GM10847 (cell line): Measurements from ENCODE around the gene TMEM117.

Source experiments
- POLR2A ChIP-seq: IDR thresholded peaks from 2 replicates; pipeline ENCODE4 v1.6.1; 2011; ENCODE audit not compliant: insufficient read length; ENCODE audit errors: extremely low read depth

Gene TMEM117

DNA sequence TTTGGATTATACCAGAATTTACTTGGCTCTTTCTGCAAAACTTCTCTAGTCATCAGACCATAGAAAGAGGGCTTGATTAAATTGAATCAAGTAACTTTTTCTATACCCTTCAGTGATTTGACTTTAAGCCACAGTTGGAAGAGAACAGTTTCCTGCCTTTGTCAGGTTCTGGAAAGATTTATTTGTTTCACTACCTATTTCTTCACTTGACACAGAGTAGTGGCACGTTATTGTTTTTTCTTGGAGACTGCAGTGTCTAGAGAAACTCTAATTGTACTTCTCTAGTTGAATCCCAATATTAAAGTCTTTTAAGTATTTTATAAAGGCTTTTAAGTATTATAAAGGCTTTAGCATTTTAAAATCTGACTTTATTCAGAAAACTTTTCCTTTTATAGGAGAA is 138.1 kb downstream of the TMEM117 start:
- no peak for TF ChIP-seq POLR2A

GRCh38 chr12:43976027-43976426 is 140.1 kb downstream of the TMEM117 start:
- no peak for TF ChIP-seq POLR2A

GRCh38 chr12:43978556-43978955 is 142.7 kb downstream of the TMEM117 start:
- no peak for TF ChIP-seq POLR2A

- TF ChIP-seq POLR2A = no peak
Measured at GRCh38 chr12:43979450-43979849, 143.6 kb downstream of the TMEM117 start.

DNA sequence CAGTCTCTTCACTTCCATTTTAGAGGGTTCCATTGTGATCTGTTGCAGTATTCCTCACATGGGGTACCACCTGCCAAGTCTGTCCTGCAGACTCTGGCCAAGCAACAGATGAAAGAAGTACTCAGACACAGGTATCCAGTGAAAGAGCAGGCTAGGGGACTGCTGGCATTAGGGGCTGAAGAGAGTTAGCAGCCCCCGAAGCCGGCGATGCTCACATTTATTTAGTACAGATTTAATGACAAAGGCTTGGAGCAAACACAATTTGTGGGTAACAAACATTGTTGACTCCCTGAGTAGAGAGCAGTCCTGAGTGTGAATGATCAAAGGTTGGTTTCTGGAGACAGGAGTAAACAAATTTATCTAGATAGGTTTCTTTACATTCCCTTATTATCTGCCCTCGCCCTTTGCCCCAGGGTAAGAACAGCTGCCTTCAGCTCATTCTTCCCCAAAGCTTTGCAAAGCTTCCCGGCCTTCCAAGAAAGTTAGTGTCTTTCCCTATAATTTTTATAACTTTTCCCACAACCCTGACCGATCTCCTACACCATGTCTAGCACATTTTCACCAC is 144.8 kb downstream of the TMEM117 start:
- no peak for TF ChIP-seq POLR2A

DNA sequence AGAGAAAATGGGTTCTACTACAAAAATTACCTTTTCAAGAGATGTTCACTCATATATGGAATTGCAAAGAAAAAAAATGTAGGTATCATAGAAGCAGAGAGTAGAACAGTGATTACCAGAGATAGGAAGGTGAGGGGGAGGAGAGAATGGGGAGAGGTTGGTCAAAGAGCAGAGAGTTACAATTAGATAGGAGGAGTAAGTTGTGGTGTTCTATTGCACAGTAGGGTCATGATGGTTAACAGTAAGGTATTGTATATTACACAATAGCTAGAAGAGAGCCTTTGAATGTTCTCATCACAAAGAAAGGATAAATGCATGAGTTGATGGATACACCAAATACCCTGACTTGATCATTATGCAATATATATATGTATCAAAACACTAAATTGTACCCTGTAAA is 145.8 kb downstream of the TMEM117 start:
- no peak for TF ChIP-seq POLR2A

DNA sequence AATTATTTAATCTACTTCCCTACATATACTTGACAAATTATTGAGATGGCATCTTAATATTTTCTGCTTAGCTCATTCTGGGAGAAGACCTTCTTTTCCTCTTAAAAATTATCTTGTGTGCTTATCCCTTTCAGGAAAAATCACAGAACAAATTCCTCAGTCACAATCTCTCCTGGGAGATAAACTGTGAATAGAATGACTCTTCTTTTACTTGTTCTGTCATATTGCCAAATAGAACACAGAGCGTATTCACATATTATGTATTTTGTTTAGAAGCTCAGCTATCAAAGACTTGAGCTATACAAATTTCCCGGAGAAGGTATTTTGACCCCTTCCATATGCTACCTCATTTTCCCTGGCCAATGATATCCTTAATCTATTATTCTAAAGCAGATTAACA is 146.7 kb downstream of the TMEM117 start:
- no peak for TF ChIP-seq POLR2A

DNA sequence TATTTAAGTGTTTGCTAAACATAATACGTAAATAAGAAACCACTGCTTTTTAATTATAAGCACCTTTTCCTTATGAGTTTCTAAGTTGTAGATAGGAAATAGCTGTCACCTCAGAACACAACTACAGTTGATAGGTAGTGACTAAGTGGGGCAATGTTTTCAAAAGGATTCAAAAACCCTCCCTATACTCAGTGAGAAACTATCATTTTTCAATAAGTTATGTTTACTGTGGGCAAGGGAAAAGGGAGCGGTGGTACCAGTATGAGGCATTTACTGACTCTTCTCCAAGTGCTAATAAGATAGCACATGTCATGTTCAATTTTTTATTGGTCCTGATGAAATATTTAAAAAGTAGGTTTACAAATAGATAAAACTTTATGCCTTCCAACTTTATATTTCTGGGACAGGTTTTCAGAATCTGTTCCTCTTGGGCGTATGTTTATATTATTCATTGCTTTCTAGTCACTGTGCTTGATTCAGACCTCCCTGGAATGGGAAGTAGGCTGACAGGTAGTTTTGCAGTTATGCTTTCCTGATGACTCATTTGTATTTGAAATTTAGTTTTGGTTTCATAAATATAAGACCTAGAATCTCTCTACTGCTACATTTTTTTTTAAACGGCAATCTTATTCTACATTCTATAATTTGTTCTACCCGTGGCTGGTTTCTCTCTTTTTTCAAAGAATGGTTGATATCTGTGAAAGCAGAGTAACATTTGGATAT is 153.1 kb downstream of the TMEM117 start:
- TF ChIP-seq POLR2A = no peak

DNA sequence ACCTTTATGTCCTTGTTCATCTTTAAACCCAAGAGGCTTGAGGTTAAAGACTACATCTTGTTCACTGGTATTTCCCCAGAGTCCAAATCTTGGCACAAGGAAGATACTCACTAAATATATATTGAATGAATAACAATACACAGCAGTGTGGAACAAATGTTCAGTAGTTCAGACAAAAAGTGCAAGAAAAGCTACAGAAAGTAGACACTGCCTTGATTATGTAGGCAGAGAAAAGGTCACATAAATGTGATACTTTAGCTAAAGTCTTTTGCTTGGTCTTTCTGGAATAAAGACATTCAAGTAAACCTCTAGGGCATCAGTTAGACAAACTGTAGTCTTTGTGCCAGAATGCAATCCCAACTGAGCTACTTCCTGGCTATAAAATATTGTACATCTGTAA is 157.0 kb downstream of the TMEM117 start:
- no peak for TF ChIP-seq POLR2A

- no peak for TF ChIP-seq POLR2A
Measured at GRCh38 chr12:44000309-44000952, 164.6 kb downstream of the TMEM117 start.

GRCh38 chr12:44002607-44003006 is 166.7 kb downstream of the TMEM117 start:
- no peak for TF ChIP-seq POLR2A

DNA sequence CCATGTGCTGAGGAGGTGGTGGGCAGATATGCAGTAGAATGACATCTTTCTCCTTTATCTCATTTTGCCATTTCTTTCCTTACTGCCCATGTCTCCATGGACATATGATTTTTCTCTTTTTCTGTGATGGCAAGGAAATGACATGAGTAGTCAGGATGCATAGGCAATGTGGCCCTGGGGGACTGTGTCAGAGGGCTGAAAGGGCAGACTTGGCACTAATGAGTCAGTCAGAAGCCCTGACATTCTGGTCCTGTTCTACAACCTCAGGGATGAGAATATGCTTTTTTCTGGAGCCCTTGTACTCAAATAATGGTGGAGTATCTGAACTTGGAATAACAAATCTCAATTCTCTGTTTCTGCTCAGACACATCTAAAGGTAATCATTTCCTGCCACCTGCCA is 167.8 kb downstream of the TMEM117 start:
- no peak for TF ChIP-seq POLR2A

DNA sequence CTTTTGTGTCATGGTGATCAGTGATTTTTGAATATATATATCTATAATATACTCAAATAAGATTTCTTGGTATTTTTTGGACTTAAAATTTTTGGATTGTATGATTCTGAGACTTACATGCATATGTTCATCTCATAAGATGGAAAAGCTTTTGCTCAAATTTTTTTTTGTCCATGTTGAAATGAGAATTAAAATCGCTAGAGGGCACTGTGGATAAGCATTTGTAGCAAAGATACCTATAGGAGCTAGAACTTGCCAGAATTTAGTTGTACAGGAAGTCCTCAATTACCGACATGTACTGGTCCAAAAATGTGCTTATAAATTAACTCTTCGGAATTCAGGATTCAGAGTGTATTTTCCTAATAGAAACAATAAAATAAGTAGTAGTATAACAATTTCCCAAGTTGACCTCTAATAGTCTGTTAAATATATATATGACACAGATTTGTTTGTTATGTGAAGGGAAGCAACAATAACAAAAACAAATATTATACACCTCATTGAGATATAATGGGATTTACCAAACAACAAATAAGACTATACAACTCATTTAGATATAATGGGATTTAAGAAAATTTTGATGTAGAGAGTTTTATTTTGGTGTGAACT is 179.6 kb downstream of the TMEM117 start:
- no peak for TF ChIP-seq POLR2A

DNA sequence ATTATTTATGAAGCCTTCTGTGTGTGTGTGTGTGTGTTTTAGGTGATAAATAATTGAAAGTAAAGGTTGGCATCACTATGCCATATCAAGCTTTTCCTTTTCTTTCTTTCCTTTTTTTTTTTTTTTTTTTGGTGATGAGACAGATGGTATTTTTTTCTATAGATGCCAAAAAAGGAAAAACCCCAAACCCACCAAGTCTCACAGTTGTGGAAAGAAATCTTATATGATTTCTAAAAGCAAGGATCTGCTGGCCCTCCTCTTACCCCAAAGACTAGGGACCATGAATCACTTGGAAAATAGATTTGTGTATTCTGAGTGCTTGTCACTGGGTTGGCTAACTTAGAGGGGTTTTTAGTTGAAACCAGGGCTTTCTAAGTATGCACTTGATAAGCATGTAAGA is 181.3 kb downstream of the TMEM117 start:
- no peak for TF ChIP-seq POLR2A

DNA sequence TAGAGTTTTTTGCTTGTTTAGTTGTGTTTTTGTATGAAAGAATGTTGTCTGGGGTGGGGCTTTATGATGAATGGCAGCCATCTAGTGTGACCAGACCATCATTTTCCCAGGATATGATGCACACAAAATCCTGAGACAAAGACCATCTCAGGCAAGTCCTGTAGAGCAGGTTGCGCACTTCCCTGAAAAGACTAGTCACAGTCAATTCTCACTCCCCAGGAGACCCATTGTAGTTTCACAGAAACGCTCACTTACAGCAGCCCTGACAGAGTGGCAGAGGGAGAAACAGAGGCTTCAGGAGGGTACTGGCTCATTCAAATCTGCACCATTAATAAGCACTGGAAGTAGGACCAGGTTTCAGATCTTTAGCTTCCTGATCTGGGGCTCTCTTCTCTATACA is 183.2 kb downstream of the TMEM117 start:
- TF ChIP-seq POLR2A = no peak

- no peak for TF ChIP-seq POLR2A
Measured at GRCh38 chr12:44020555-44020954, 184.7 kb downstream of the TMEM117 start.
